Heart left ventricle (tissue), 13 donors: Measurements from ENCODE around the gene HDLBP.

Experiments
- POLR2A ChIP-seq, 2 donors: fragments of 450-650 bp; IDR thresholded peaks; one replicate each; pipeline ENCODE4 v1.6.1; 2017; ENCODE audit warnings: antibody characterized with exemption in 2 of 2, mild to moderate bottlenecking in 2 of 2, moderate library complexity in 2 of 2
- TF ChIP-seq, protein P1 (sequence below), 12 donors: fragments of 200-600 bp; sonication (generic) in 4 of 12; IDR thresholded peaks; one replicate each; pipeline versions ENCODE4 v1.5.0 to v1.8.0; 2018 to 2022; ENCODE audit warnings: antibody characterized with exemption in 12 of 12, mild to moderate bottlenecking in 5 of 12
- donor health status: ischemic (EF 13 %, LVEDD 7.1; RV severe dilation, severe dysfunction).
- donor health status: DM: no; HTN: yes; CAD: no.
- donor health status: DM: no; HTN: no; CAD: no.
- donor health status: ischemic (EF 25% LVEDD 6.9; RV normal size, moderate dysfunction).
- donor health status: ischemic (EF 25% LVEDD 5.7; RV mildly dilated, moderate dysfunction).
- donor health status: ischemic (EF 35%, LVEDD 5.7; RV mildly dilated, moderate dysfunction).
- donor health status: nonischemic (EF 11% LVEDD 7.7; RV severe dilation, severe dysfunction).
- donor health status: DM: yes; HTN: yes; CAD: no.
- donor health status: PGD.
- donor health status: ischemic (EF 29% LVEDD 5.4; RV normal size, mild dysfunction).
- donor health status: nonischemic (EF 23%, LVEDD 6.1; RV moderate dilation, normal function).

DNA sequence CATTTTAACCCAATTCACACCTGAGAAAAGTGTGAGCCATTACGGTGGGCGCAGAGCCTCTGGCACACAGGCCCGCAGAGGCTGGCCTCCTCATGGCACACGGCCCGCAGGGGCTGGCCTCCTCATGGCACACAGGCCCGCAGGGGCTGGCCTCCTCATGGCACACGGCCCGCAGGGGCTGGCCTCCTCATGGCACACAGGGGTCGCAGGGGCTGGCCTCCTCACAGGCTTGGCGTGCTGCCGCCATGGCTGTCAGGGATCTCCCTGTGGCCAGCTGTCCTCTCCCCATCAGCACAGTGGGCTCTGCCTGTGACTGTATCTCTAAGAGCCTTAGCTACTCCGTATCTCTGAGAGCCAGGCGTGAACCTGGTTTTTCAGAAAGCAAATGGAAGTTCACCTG lies 102.4 kb downstream of the HDLBP start:
- TF ChIP-seq, protein P1, sequence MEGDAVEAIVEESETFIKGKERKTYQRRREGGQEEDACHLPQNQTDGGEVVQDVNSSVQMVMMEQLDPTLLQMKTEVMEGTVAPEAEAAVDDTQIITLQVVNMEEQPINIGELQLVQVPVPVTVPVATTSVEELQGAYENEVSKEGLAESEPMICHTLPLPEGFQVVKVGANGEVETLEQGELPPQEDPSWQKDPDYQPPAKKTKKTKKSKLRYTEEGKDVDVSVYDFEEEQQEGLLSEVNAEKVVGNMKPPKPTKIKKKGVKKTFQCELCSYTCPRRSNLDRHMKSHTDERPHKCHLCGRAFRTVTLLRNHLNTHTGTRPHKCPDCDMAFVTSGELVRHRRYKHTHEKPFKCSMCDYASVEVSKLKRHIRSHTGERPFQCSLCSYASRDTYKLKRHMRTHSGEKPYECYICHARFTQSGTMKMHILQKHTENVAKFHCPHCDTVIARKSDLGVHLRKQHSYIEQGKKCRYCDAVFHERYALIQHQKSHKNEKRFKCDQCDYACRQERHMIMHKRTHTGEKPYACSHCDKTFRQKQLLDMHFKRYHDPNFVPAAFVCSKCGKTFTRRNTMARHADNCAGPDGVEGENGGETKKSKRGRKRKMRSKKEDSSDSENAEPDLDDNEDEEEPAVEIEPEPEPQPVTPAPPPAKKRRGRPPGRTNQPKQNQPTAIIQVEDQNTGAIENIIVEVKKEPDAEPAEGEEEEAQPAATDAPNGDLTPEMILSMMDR (IDR thresholded peaks at IDR 0.05) = no peak
- no peak for TF ChIP-seq POLR2A (IDR thresholded peaks at IDR 0.05)
